AG09319 (cell line): Measurements from ENCODE around the gene CDK10.
"Not testable (repeated sequence)": the region's sequence is repeated elsewhere in the genome, so short reads cannot be mapped to it uniquely, and the experiment has no call there.

Experiments
- DNase-seq: peaks from one replicate; pipeline ENCODE4 v3.0.0-alpha.2; 2010; ENCODE audit warnings: low read depth; ENCODE audit errors: extremely low read depth
- TF ChIP-seq, protein P1 (sequence below): IDR thresholded peaks from 2 replicates; pipeline ENCODE4 v1.5.1; 2011; ENCODE audit warnings: low read depth, mild to moderate bottlenecking, inconsistent platforms, low read length, moderate library complexity

Gene CDK10

DNA sequence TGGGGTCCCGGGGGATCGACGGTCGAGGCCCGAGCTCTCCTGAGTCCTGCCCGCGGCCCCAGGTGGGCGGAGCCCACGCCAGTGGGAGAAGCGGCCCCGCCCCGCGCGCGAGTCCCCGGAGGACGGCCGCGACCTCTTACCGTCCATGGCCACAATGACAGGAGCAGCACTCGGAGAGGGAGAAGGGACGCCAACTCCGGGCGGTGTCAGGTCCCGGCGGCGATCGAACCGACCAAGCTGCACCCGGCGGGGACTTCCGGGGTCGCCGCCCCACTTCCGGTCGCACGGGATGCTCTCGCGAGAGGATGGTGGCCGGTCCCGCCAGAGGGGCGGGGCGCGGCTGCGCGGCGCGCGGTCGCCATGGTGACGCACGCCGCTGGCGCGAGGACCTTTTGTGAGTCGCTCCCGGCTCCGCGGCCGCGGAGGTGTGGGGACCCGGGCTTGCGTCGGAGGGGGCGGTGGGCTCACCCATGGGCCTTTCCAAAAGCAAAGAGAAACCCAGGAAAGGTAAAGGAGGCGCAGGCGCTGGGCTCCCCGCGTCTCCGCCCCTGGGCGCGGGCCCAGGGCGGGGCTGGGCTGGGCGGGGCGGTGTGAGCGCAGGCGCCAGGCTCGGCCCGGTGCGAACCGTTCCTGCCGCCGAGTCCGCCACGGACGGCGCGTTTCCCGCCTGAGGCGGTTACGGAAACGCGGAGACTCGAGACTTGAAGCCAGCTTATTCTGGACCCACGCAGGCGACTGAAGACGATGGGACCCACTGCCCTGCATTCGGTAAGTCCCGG lies 28.9 kb upstream of the CDK10 start, which contains the start of the genes CHMP1A and SPATA33:
Gene CHMP1A (minus strand): TSS at position 267 of the 779 bp plus-strand sequence. CDS start 120 bp downstream, at position 147.
Gene SPATA33 (plus strand): TSS at position 395 of the 779 bp plus-strand sequence. CDS start 76 bp downstream, at position 471.
- TF ChIP-seq, protein P1, sequence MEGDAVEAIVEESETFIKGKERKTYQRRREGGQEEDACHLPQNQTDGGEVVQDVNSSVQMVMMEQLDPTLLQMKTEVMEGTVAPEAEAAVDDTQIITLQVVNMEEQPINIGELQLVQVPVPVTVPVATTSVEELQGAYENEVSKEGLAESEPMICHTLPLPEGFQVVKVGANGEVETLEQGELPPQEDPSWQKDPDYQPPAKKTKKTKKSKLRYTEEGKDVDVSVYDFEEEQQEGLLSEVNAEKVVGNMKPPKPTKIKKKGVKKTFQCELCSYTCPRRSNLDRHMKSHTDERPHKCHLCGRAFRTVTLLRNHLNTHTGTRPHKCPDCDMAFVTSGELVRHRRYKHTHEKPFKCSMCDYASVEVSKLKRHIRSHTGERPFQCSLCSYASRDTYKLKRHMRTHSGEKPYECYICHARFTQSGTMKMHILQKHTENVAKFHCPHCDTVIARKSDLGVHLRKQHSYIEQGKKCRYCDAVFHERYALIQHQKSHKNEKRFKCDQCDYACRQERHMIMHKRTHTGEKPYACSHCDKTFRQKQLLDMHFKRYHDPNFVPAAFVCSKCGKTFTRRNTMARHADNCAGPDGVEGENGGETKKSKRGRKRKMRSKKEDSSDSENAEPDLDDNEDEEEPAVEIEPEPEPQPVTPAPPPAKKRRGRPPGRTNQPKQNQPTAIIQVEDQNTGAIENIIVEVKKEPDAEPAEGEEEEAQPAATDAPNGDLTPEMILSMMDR: no peak

GRCh38 chr16:89658221-89658879 lies 28.1 kb upstream of the CDK10 start:
- TF ChIP-seq, protein P1: no peak
- no peak for DNase-seq

More for the DNA sequence above, 28.9 kb upstream of the CDK10 start, which contains the start of the genes CHMP1A and SPATA33:
- DNase-seq: peak; percentile 59

- TF ChIP-seq, protein P1: no peak
- no peak for DNase-seq
These were observed 26.3 kb upstream of the CDK10 start for GRCh38 chr16:89660146-89660545.

DNA sequence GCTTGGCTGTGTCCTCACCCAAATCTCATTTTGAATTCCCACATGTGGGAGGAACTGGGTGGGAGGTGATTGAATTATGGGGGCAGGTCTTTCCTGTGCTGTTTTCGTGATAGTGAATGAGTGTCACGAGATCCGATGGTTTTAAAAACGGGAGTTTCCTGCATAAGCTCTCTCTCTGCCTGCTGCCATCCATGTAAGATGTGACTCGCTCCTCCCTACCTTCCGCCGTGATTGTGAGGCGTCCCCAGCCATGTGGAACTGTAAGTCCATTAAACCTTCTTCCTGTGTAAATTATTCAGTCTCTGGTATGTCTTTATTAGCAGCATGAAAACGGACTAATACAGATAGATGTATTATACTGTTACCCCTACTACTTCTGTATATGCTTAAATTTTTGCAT lies 25.3 kb upstream of the CDK10 start:
- TF ChIP-seq, protein P1: no peak
- no peak for DNase-seq

GRCh38 chr16:89664238-89664637 lies 22.3 kb upstream of the CDK10 start:
- DNase-seq: not testable (repeated sequence)

DNA sequence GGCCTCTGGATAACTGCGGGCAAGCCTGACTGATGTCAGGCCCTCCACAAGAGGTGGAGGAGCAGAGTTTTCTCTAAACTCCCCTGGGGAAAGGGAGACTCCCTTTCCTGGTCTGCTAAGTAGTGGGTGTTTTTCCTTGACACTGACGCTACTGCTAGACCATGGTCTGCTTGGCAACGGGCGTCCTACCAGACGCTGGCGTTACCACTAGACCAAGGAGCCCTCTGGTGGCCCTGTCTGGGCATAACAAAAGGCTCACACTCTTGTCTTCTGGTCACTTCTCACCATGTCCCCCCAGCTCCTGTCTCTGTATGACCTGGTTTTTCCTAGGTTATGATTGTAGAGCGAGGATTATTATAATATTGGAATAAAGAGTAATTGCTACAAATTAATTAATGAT lies 19.5 kb upstream of the CDK10 start:
- TF ChIP-seq, protein P1: peak; percentile 36
- not testable (repeated sequence) for DNase-seq

DNA sequence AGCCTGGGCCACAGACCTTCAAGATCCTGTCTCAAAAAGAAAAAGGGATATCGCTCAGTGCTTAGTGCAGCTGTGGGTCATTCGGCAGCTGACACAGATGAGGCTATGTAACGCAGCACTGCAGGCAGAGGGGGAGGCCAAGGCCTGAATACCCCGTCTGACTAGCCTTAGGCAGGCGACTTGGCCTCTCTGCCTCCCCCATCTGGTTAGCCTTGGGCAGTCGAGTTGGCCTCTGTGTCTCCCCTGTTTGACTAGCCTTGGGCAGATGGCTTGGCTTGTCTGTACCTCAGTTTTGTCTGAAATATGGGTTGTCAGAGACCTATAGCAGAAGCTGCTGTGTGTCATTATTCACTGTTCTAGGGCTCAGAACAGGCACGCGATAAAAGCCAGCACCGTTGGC lies 18.9 kb upstream of the CDK10 start:
- TF ChIP-seq, protein P1: no peak
- DNase-seq: no peak
